GM12801 (cell line): Measurements from ENCODE around the gene ATP6V1F.

Source experiments
- TF ChIP-seq, protein P1 (sequence below): IDR thresholded peaks from one replicate; pipeline ENCODE4 v1.5.1; 2011; ENCODE audit warnings: control low read depth; ENCODE audit not compliant: insufficient read length; ENCODE audit errors: extremely low read depth

ATP6V1F gene

DNA sequence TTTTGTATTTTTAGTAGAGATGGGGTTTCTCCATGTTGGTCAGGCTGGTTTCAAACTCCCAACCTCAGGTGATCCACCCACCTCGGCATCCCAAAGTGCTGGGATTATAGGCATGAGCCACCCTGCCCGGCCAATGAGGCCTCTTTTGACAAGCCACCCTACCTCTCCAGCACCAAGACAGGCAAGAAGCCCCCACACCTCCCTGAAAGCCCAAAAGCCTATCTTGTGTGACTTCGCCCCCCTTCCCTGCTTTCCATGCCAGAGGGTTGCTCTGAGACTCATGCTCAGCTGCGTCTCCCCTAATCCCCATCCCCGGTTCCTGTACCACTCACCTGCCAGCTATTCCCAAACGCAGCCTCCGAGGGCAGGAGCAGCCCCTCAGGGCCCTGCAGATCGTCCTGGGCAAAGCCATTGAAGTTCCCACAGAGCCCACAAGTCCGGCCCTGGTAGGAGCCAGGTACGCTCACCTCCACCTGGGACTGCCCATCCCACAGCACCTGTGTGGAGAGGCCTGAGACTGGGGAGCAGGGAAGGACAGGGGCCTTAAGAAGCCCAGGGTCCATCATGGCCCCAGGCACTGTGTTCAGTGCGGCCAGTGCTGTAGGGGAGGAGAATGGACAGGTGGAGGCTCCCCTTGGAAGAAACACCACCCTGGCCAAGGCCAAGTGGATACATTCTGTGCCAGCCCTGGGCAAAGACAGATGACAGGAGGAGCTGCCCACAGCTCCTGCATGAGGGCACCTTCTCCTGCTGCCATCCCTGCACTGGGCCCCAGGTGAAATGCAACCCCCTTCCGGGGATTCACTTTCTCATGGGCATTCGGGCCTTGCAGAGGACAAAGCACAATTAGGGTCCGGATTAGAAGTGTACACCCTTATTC is 15.8 kb downstream of the ATP6V1F start:
- TF ChIP-seq, protein P1, sequence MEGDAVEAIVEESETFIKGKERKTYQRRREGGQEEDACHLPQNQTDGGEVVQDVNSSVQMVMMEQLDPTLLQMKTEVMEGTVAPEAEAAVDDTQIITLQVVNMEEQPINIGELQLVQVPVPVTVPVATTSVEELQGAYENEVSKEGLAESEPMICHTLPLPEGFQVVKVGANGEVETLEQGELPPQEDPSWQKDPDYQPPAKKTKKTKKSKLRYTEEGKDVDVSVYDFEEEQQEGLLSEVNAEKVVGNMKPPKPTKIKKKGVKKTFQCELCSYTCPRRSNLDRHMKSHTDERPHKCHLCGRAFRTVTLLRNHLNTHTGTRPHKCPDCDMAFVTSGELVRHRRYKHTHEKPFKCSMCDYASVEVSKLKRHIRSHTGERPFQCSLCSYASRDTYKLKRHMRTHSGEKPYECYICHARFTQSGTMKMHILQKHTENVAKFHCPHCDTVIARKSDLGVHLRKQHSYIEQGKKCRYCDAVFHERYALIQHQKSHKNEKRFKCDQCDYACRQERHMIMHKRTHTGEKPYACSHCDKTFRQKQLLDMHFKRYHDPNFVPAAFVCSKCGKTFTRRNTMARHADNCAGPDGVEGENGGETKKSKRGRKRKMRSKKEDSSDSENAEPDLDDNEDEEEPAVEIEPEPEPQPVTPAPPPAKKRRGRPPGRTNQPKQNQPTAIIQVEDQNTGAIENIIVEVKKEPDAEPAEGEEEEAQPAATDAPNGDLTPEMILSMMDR: no peak

DNA sequence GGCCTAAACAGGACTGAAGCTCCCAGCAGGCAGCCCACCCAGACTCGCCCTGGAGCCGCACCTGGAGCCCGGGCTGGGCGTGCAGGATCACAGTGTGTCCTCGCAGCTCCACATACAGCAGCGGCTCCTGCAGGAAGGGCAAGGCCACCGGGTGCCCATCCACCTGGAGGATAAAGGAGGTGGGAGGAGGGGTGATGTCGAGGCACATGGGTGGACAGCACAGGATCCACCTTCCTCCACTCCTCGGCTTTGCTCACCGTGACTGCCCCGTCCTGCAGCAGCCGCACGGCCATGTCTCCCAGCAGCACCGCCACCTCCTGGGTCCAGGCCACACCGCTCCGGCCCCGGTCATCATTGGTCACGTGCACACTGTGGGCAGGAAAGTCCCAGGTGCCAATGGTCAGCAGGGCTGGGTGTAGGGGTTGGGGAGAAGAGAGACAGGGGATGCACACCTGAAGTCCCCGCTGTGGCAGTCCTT is 16.8 kb downstream of the ATP6V1F start:
- TF ChIP-seq, protein P1: no peak

DNA sequence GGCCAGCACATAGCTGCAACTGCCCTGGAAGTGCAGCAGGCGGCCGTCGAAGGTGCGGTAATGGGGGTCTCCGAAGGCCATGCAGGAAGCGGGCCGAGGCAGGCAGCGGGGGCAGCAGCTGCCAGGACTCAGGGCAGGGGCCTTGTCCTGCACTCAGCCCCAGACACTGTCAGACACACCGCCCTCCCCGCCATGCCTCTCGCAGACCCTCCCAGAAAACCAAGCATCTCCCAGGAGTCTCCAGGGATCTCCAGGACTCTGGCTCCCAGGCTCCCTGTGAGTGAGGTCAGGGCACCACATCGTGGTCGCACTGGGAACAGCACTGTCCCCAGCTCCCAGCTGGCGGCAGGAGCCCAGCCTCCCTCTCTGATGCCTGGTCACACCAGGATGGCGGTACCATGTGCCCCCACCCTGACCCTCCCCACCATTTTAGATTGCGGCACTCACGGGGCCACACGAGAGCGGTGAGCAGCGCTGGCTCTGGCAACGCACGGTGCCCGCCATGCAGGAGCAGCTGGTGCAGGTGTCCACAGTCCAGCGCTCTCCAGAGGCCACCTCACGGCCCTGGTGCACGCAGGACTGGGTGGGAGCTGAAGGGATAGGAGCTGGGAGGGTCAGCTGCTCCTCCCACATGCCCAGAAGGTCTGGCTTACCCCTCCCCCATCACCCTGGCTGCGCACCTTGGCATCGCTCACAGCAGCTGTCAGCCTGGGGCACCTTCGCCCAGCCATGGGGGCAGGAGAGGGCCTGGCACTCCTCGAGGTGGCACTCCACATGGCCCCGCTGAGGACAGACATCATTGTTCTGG is 17.5 kb downstream of the ATP6V1F start:
- TF ChIP-seq, protein P1: no peak

DNA sequence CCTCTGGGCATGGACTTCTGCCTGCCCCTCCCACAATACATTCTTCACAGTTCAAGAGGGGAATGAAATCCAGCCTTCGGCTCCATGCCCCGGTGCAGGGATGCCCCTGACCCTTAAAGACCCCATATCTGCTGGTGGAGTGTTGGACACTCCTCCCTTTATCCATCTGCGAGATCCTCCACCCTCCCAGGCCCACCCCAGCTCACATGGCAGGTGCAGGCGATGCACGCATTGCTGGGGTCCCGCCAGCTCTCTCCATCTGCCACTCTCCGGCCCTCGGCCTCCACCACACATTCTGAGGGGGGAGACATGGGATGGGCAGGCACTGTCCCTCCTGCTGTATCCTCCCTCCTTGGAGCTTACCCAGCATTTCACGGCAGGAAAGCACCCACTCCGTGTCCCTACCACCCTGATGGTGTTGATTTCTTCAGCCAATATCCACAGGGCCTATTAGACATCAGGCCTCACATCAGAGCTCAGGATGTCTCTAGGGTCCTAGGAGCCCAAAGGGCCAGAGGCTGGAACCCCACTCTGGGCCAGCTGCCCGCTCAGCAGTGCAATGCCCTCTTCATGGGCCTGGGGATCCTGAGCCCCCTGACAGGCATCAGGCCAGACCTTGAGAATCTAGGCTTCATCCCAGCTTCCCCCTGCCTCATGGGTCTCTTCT is 18.3 kb downstream of the ATP6V1F start:
- TF ChIP-seq, protein P1: no peak

DNA sequence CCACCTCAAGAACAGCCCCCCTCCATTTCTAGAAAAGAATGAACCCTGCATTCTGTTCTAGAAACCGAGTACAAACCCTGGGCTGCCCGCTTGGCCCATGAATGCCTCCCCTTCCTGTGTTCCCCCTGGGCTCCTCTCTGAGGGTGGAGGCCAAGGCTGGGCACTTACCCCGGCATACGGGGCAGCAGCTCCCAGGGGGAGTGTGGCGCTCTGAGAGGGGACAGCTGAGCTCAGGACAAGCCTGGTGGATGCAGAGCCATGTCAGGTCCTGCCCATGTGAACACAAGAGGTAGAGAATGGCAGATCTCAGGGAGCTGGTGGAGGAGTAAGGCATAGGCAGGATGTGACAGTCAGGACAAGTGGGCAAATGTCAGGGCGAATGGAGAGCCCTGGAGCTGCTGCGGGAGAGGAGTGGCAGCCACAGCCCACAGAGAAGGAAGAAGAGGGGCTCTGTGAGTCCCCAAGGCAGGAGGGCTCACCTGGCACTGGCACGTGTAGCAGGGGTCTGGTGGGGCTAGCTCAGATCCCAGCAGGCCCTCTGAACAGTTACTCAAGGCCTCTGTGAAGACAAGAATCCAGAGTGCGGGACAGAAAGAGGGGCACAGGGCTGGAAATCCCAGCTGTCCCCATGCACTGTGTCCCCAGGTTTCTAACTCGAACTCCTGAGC is 18.9 kb downstream of the ATP6V1F start:
- TF ChIP-seq, protein P1: no peak

DNA sequence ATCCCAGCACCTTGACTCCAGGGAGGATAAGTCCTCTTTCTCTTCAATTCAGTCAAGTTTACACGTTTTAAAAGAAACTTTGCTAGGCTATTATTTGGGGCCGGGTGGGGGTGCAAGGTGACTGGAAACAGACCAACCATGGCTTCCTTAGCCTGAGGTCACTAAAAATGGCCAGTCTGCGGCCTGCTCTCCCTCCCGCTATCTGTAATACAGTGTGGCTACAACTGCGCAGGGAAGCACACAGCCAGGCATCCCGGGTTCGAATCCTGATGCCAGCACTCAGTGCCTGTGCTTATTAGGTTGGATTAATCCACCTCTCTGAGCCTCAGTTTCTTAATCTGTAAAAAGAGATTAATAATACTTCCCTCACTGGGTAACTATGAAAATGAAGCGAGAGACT is 19.5 kb downstream of the ATP6V1F start:
- TF ChIP-seq, protein P1: no peak
